HEK293T (cell line): ENCODE measurements around the gene PDGFRB.

Experiments used
- CTCF ChIA-PET: fragments of 350-600 bp; formaldehyde crosslinking; extraction: SDS; loops from one replicate; lab custom pipeline; 2021; ENCODE audit warnings: antibody characterized with exemption, inconsistent platforms; lab: Yijun Ruan, JAX
- POLR2A ChIA-PET: fragments of 350-600 bp; formaldehyde crosslinking; extraction: SDS; loops from one replicate; lab custom pipeline; 2020; ENCODE audit warnings: antibody characterized with exemption, inconsistent platforms; lab: Yijun Ruan, JAX
- DNase-seq: peaks from one replicate; pipeline ENCODE4 v3.0.0; 2012; ENCODE audit warnings: mixed read lengths; ENCODE audit errors: extremely low spot score
- ARNT ChIP-seq: fragments of 450-650 bp; IDR thresholded peaks from 2 replicates; pipeline ENCODE4 v1.6.1; 2017; ENCODE audit warnings: mild to moderate bottlenecking
- BHLHE40 ChIP-seq: fragments of 450-650 bp; IDR thresholded peaks from 2 replicates; pipeline ENCODE4 v1.6.1; 2016; ENCODE audit warnings: mild to moderate bottlenecking, moderate library complexity, borderline replicate concordance
- CTBP1 ChIP-seq: fragments of 450-650 bp; IDR thresholded peaks from 2 replicates; pipeline ENCODE4 v1.6.1; 2016; ENCODE audit warnings: borderline replicate concordance
- ELF4 ChIP-seq: fragments of 450-650 bp; IDR thresholded peaks from 2 replicates; pipeline ENCODE4 v1.6.1; 2017; ENCODE audit warnings: antibody characterized with exemption
- FOXA1 ChIP-seq: fragments of 450-650 bp; IDR thresholded peaks from 2 replicates; pipeline ENCODE4 v1.6.1; 2016; ENCODE audit warnings: mild to moderate bottlenecking
- FOXK2 ChIP-seq: fragments of 450-650 bp; IDR thresholded peaks from 2 replicates; pipeline ENCODE4 v1.6.1; 2016; ENCODE audit warnings: mild to moderate bottlenecking
- FOXM1 ChIP-seq: fragments of 450-650 bp; IDR thresholded peaks from 2 replicates; pipeline ENCODE4 v1.6.1; 2017; ENCODE audit warnings: mild to moderate bottlenecking, borderline replicate concordance
- HDGF ChIP-seq: fragments of 450-650 bp; IDR thresholded peaks from 2 replicates; pipeline ENCODE4 v1.6.1; 2017; ENCODE audit warnings: antibody characterized with exemption, borderline replicate concordance
- L3MBTL2 ChIP-seq: fragments of 450-650 bp; conservative IDR thresholded peaks from 2 replicates; pipeline ENCODE4 v1.6.1; 2016; ENCODE audit warnings: mild to moderate bottlenecking
- LEF1 ChIP-seq: fragments of 450-650 bp; IDR thresholded peaks from 2 replicates; pipeline ENCODE4 v1.6.1; 2017; ENCODE audit warnings: mild to moderate bottlenecking, borderline replicate concordance
- NFRKB ChIP-seq: fragments of 450-650 bp; IDR thresholded peaks from 2 replicates; pipeline ENCODE4 v1.6.1; 2016; ENCODE audit warnings: mild to moderate bottlenecking, moderate library complexity
- PKNOX1 ChIP-seq: fragments of 450-650 bp; IDR thresholded peaks from 2 replicates; pipeline ENCODE4 v1.6.1; 2016
- SP1 ChIP-seq: fragments of 450-650 bp; IDR thresholded peaks from 2 replicates; pipeline ENCODE4 v1.6.1; 2017
- SUZ12 ChIP-seq: fragments of 450-650 bp; IDR thresholded peaks from 2 replicates; pipeline ENCODE4 v1.6.1; 2016; ENCODE audit warnings: mild to moderate bottlenecking
- TARDBP ChIP-seq: fragments of 450-650 bp; IDR thresholded peaks from 2 replicates; pipeline ENCODE4 v1.6.1; 2016
- ZNF384 ChIP-seq: fragments of 450-650 bp; IDR thresholded peaks from 2 replicates; pipeline ENCODE4 v1.6.1; 2016

The PDGFRB gene

GRCh38 chr5:150147670-150148069 is 8.0 kb downstream of the PDGFRB start:
- ChIA-PET CTCF (interaction anchor here (1.9 kb wide), 1 partner anchor 15 kb away, joined by 5 read pairs; no protein-coding TSS in a partner anchor), POLR2A (no interaction called here)
- TF ChIP-seq FOXM1 (no peak), PKNOX1 (no peak), L3MBTL2 (no peak), SUZ12 (no peak), LEF1 (no peak), ZNF384 (no peak), SP1 (no peak), ARNT (no peak), ELF4 (no peak), HDGF (no peak), FOXA1 (no peak), NFRKB (no peak), TARDBP (no peak)
- no peak for DNase-seq

- DNase-seq: no peak
- TF ChIP-seq PKNOX1: no peak
- TF ChIP-seq ARNT: no peak
- no peak for TF ChIP-seq ELF4
- no peak for TF ChIP-seq HDGF
- TF ChIP-seq NFRKB: no peak
- no peak for TF ChIP-seq FOXA1
- no peak for TF ChIP-seq ZNF384
- TF ChIP-seq TARDBP: no peak
- TF ChIP-seq L3MBTL2: no peak
- no peak for TF ChIP-seq FOXK2
- no peak for TF ChIP-seq FOXM1
- no peak for TF ChIP-seq SP1
- TF ChIP-seq SUZ12: no peak
- no peak for TF ChIP-seq LEF1
- no peak for TF ChIP-seq BHLHE40
- TF ChIP-seq CTBP1: no peak
- ChIA-PET POLR2A (no interaction called here), CTCF (interaction anchor here (1.9 kb wide), 1 partner anchor 15 kb away, joined by 5 read pairs; no protein-coding TSS in a partner anchor)
These were observed 8.6 kb downstream of the PDGFRB start for GRCh38 chr5:150146862-150147601.

GRCh38 chr5:150146235-150146634 is 9.4 kb downstream of the PDGFRB start:
- DNase-seq: no peak
- ChIA-PET POLR2A (no interaction called here), CTCF (no interaction called here)
- TF ChIP-seq SP1 (no peak), FOXK2 (no peak), FOXA1 (no peak), TARDBP (no peak), CTBP1 (no peak), NFRKB (no peak), L3MBTL2 (no peak), ZNF384 (no peak), PKNOX1 (no peak)

GRCh38 chr5:150144879-150145278 is 10.8 kb downstream of the PDGFRB start:
- no peak for TF ChIP-seq FOXM1
- ChIA-PET CTCF (interaction anchor here (1.0 kb wide), 1 partner anchor 17 kb away, joined by 4 read pairs; no protein-coding TSS in a partner anchor), POLR2A (no interaction called here)
- DNase-seq: no peak

GRCh38 chr5:150144246-150144801 is 11.3 kb downstream of the PDGFRB start:
- POLR2A ChIA-PET: no interaction called here
- CTCF ChIA-PET: no interaction called here
- TF ChIP-seq SP1: no peak
- no peak for TF ChIP-seq PKNOX1
- no peak for TF ChIP-seq ARNT
- no peak for TF ChIP-seq FOXM1
- TF ChIP-seq TARDBP: no peak
- TF ChIP-seq HDGF: no peak
- no peak for TF ChIP-seq L3MBTL2
- TF ChIP-seq LEF1: no peak
- no peak for TF ChIP-seq NFRKB
- no peak for TF ChIP-seq BHLHE40
- no peak for TF ChIP-seq CTBP1
- no peak for TF ChIP-seq ZNF384
- TF ChIP-seq SUZ12: no peak
- TF ChIP-seq FOXK2: no peak
- no peak for TF ChIP-seq FOXA1
- TF ChIP-seq ELF4: no peak
- no peak for DNase-seq
